ENCODE data around the gene ADGRB2.

ADGRB2 gene

DNA sequence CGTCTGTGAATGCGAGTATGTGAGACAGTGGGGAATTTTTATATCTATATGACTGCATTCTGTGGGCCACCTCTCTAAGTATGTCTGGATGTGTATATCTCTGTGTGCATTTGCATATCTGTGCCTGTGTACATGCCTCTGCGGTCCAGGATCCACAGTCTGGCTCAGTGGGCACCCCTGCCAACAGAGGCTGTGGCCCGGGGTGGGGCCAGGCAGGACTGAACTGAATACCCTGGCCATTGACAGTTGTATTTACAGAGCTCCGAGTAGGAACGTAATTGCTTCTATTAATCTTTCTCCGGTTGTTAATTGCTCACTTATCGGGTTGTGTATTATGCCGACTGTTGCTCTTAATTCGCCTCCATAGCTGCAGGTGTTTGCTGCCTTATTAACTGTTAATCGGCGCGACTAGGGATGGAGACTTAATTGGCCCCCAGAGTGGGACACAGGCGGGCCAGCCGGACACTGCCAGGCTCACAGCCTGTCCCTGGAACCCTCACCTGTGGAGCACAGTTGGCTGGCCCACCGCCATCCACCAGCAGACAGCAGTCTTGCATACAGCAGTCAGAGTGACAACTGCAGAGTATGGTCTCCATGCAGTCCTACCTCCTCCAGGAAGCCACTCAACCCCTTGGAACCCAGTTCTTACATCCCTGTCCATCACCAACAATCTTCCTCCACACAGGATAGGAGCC lies 22.4 kb upstream of the ADGRB2 start:
- Histone ChIP-seq H2AK5ac (ENCODE audit: low read length) (no peak overlapping the region), H3K56ac (ENCODE audit: low read length) (no peak overlapping the region), H2BK5ac (ENCODE audit: low read length) (no peak overlapping the region), H3K79me1 (ENCODE audit: low read length) (no peaks in the 10 kb centered on the region), H3K27me3 (ENCODE audit: insufficient read depth, low read length, poor library complexity) (no peaks in the 10 kb centered on the region), H3K27ac (ENCODE audit: low read depth, low read length) (no peak overlapping the region), H3K4me3 (ENCODE audit: low read length) (no peak overlapping the region), H3K4me2 (ENCODE audit: low read length) (no peak overlapping the region), H3K9ac (ENCODE audit: low read length) (no peak overlapping the region), H4K8ac (ENCODE audit: low read depth, low read length) (no peak overlapping the region), H3K36me3 (ENCODE audit: control insufficient read depth, insufficient read depth, low read length) (no peaks in the 10 kb centered on the region), H3K23ac (ENCODE audit: low read length) (no peak overlapping the region), H3K18ac (ENCODE audit: low read length) (no peak overlapping the region), H2BK15ac (replicated peaks; ENCODE audit: low read depth) (no peak overlapping the region), H3K4me1 (ENCODE audit: control insufficient read depth, low read depth, low read length) (peaks cover 14% of the 10 kb centered on the region), H3K4ac (ENCODE audit: low read depth, low read length) (no peak overlapping the region), H4K5ac (ENCODE audit: low read length) (no peak overlapping the region), H2BK120ac (ENCODE audit: low read depth, low read length) (no peak overlapping the region), H3K79me2 (ENCODE audit: control insufficient read depth, insufficient read depth, low read length) (no peaks in the 10 kb centered on the region)
- DNase-seq, result no peak
- no CpG with 5 or more reads among the region's 16 CpGs for WGBS (ENCODE audit: extremely low coverage, insufficient coverage, low lambda C conversion rate)

DNA sequence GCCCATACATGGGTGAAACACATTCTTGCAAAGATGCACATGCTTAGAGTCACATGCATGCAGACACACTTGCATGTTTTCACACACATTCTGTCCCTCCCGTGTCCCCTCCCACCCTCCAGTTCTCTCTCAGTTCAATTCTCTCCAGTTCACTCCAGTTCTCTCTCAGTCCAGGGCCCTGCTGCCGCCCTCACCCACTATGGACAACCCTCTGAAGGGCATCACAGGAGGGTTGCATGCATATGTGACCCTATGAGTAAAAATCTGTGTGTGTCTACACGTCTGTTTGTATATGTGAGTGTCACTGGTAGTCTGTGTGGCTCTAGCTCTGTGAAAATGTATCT lies 21.8 kb upstream of the ADGRB2 start:
- Histone ChIP-seq H2BK120ac (ENCODE audit: low read depth, low read length) (no peak overlapping the region), H3K18ac (ENCODE audit: low read length) (no peak overlapping the region), H3K4me1 (ENCODE audit: control insufficient read depth, low read depth, low read length) (peaks cover 17% of the 10 kb centered on the region), H3K9ac (ENCODE audit: low read length) (no peak overlapping the region), H3K56ac (ENCODE audit: low read length) (no peak overlapping the region), H3K27ac (ENCODE audit: low read depth, low read length) (no peak overlapping the region), H3K27me3 (ENCODE audit: insufficient read depth, low read length, poor library complexity) (no peaks in the 10 kb centered on the region), H3K23ac (ENCODE audit: low read length) (no peak overlapping the region), H3K4ac (ENCODE audit: low read depth, low read length) (no peak overlapping the region), H3K79me2 (ENCODE audit: control insufficient read depth, insufficient read depth, low read length) (no peaks in the 10 kb centered on the region), H2BK15ac (replicated peaks; ENCODE audit: low read depth) (no peak overlapping the region), H3K4me3 (ENCODE audit: low read length) (no peak overlapping the region), H2BK5ac (ENCODE audit: low read length) (no peak overlapping the region), H3K4me2 (ENCODE audit: low read length) (no peak overlapping the region), H2AK5ac (ENCODE audit: low read length) (peak overlapping the region; percentile 49), H3K79me1 (ENCODE audit: low read length) (no peaks in the 10 kb centered on the region), H4K8ac (ENCODE audit: low read depth, low read length) (no peak overlapping the region), H4K5ac (ENCODE audit: low read length) (no peak overlapping the region), H3K36me3 (ENCODE audit: control insufficient read depth, insufficient read depth, low read length) (no peaks in the 10 kb centered on the region)
- WGBS (ENCODE audit: extremely low coverage, insufficient coverage, low lambda C conversion rate), result no CpG with 5 or more reads among the region's 3 CpGs
- no peak for DNase-seq

DNA sequence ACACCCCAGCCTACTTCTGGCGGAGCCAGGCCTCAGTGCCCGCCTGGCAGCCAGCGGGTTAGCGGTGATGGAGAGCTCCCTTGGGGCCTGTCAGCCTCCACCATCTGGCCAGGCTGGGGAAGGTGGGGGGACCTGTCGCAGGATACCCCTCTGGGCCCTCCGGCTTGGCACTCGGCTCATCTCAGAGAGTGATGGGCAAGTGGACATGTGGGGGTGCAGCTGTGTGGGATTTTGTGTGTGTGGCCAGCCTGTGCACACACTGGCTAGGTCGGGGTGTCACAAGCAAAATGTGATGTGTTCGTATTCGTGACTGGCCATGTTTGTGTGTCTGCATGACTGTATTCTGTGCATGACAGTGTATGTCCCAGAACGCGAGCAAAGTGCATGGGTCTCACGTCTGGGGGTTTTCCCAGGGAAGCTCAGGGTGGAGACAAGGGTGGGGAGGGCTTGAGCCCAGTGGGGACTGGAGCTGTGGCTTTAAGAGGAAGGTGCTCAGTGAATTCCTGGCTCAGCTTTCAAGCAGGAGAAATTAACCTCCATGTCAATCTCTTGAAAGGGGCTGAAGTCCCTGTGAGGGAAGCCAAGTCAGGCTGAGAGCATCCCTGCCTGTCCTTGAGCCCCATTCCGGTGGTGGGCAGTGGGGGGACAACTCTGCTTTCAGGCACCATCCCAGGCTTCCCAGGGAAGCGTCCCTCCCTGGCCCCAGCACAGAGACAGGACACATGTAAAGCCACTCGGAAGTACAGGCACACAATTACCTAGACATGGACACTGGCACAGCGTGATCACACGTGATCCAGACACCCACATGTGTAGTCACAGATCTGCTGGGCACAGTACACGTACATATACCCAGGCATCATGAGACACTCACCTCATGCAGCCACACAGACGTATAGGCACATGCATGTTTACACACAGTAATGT lies 21.1 kb upstream of the ADGRB2 start:
- no peak overlapping the region for H4K8ac ChIP-seq (ENCODE audit: low read depth, low read length)

GRCh38 chr1:31784356-31785019 lies 20.3 kb upstream of the ADGRB2 start:
- H3K56ac ChIP-seq (ENCODE audit: low read length), result no peak overlapping the region
- H3K18ac ChIP-seq (ENCODE audit: low read length), result no peak overlapping the region
- WGBS (ENCODE audit: extremely low coverage, insufficient coverage, low lambda C conversion rate), result no CpG with 5 or more reads among the region's 4 CpGs
- H3K27ac ChIP-seq (ENCODE audit: low read depth, low read length), result no peak overlapping the region
- H3K4me3 ChIP-seq (ENCODE audit: low read length), result no peak overlapping the region
- H4K5ac ChIP-seq (ENCODE audit: low read length), result no peak overlapping the region
- H2BK5ac ChIP-seq (ENCODE audit: low read length), result no peak overlapping the region
- no peak overlapping the region for H4K8ac ChIP-seq (ENCODE audit: low read depth, low read length)
- DNase-seq, result no peak
- H3K4ac ChIP-seq (ENCODE audit: low read depth, low read length), result no peak overlapping the region
- no peak overlapping the region for H2AK5ac ChIP-seq (ENCODE audit: low read length)
- no peaks in the 10 kb centered on the region for H3K79me1 ChIP-seq (ENCODE audit: low read length)
- peaks cover 17% of the 10 kb centered on the region for H3K4me1 ChIP-seq (ENCODE audit: control insufficient read depth, low read depth, low read length)
- no peak overlapping the region for H3K23ac ChIP-seq (ENCODE audit: low read length)
- H3K27me3 ChIP-seq (ENCODE audit: insufficient read depth, low read length, poor library complexity), result no peaks in the 10 kb centered on the region
- H3K79me2 ChIP-seq (ENCODE audit: control insufficient read depth, insufficient read depth, low read length), result no peaks in the 10 kb centered on the region
- H3K4me2 ChIP-seq (ENCODE audit: low read length), result no peak overlapping the region
- no peak overlapping the region for H2BK120ac ChIP-seq (ENCODE audit: low read depth, low read length)
- no peak overlapping the region for H3K9ac ChIP-seq (ENCODE audit: low read length)
- H2BK15ac ChIP-seq (replicated peaks; ENCODE audit: low read depth), result no peak overlapping the region
- H3K36me3 ChIP-seq (ENCODE audit: control insufficient read depth, insufficient read depth, low read length), result no peaks in the 10 kb centered on the region

More for the DNA sequence above, 21.1 kb upstream of the ADGRB2 start:
- Histone ChIP-seq H3K27me3 (ENCODE audit: insufficient read depth, low read length, poor library complexity) (no peaks in the 10 kb centered on the region), H2AK5ac (ENCODE audit: low read length) (peak overlapping the region; percentile 49), H3K56ac (ENCODE audit: low read length) (no peak overlapping the region), H3K23ac (ENCODE audit: low read length) (no peak overlapping the region), H3K79me1 (ENCODE audit: low read length) (no peaks in the 10 kb centered on the region), H2BK15ac (replicated peaks; ENCODE audit: low read depth) (no peak overlapping the region), H3K9ac (ENCODE audit: low read length) (no peak overlapping the region), H3K27ac (ENCODE audit: low read depth, low read length) (no peak overlapping the region), H3K36me3 (ENCODE audit: control insufficient read depth, insufficient read depth, low read length) (no peaks in the 10 kb centered on the region), H2BK5ac (ENCODE audit: low read length) (no peak overlapping the region), H3K4me3 (ENCODE audit: low read length) (no peak overlapping the region), H3K4me1 (ENCODE audit: control insufficient read depth, low read depth, low read length) (peaks cover 17% of the 10 kb centered on the region), H3K4me2 (ENCODE audit: low read length) (no peak overlapping the region), H3K18ac (ENCODE audit: low read length) (no peak overlapping the region), H3K4ac (ENCODE audit: low read depth, low read length) (no peak overlapping the region), H4K5ac (ENCODE audit: low read length) (no peak overlapping the region), H2BK120ac (ENCODE audit: low read depth, low read length) (no peak overlapping the region), H3K79me2 (ENCODE audit: control insufficient read depth, insufficient read depth, low read length) (no peaks in the 10 kb centered on the region)
- DNase-seq, result no peak
- WGBS (ENCODE audit: extremely low coverage, insufficient coverage, low lambda C conversion rate), result no CpG with 5 or more reads among the region's 20 CpGs

- Histone ChIP-seq H2BK5ac (ENCODE audit: low read length) (no peak overlapping the region), H2BK15ac (replicated peaks; ENCODE audit: low read depth) (no peak overlapping the region), H4K8ac (ENCODE audit: low read depth, low read length) (no peak overlapping the region), H3K18ac (ENCODE audit: low read length) (no peak overlapping the region), H3K27ac (ENCODE audit: low read depth, low read length) (no peak overlapping the region), H3K36me3 (ENCODE audit: control insufficient read depth, insufficient read depth, low read length) (no peaks in the 10 kb centered on the region), H3K56ac (ENCODE audit: low read length) (no peak overlapping the region), H3K4ac (ENCODE audit: low read depth, low read length) (no peak overlapping the region), H2AK5ac (ENCODE audit: low read length) (no peak overlapping the region), H3K4me1 (ENCODE audit: control insufficient read depth, low read depth, low read length) (peaks cover 17% of the 10 kb centered on the region), H3K4me3 (ENCODE audit: low read length) (no peak overlapping the region), H3K4me2 (ENCODE audit: low read length) (no peak overlapping the region), H3K9ac (ENCODE audit: low read length) (no peak overlapping the region), H4K5ac (ENCODE audit: low read length) (no peak overlapping the region), H3K27me3 (ENCODE audit: insufficient read depth, low read length, poor library complexity) (no peaks in the 10 kb centered on the region), H2BK120ac (ENCODE audit: low read depth, low read length) (no peak overlapping the region), H3K23ac (ENCODE audit: low read length) (no peak overlapping the region), H3K79me1 (ENCODE audit: low read length) (no peaks in the 10 kb centered on the region), H3K79me2 (ENCODE audit: control insufficient read depth, insufficient read depth, low read length) (no peaks in the 10 kb centered on the region)
- no CpG with 5 or more reads among the region's 3 CpGs for WGBS (ENCODE audit: extremely low coverage, insufficient coverage, low lambda C conversion rate)
- DNase-seq, result no peak
Measured at GRCh38 chr1:31783846-31784245, 19.7 kb upstream of the ADGRB2 start.

Data from mesendoderm (in vitro differentiated cells).